Chondrocyte (in vitro differentiated cells): ENCODE data around the gene FNDC8. TPM values are rescaled to one million over a fixed set of nuclear protein-coding genes. Genes with fewer than 3 reads are reported as not detected.
"Not testable (repeated sequence)": the region's sequence is repeated elsewhere in the genome, so short reads cannot be mapped to it uniquely, and the experiment has no call there.

Experiments used
- DNase-seq: peaks from one replicate; pipeline ENCODE4 v3.0.0; 2021; ENCODE audit warnings: mixed read lengths, low spot score
- H3K27ac Mint-ChIP-seq: one replicate; pipeline ENCODE4 v1.8.0; 2021; ENCODE audit warnings: mild to moderate bottlenecking, moderate library complexity, mixed read lengths; ENCODE audit not compliant: unreplicated experiment
- H3K27me3 Mint-ChIP-seq: 2 replicates; pipeline ENCODE4 v1.8.0; 2021; ENCODE audit warnings: low read depth, mixed read lengths
- H3K36me3 Mint-ChIP-seq: 2 replicates; pipeline ENCODE4 v1.8.0; 2021; ENCODE audit warnings: low read depth, mixed read lengths
- H3K4me1 Mint-ChIP-seq: 2 replicates; pipeline ENCODE4 v1.8.0; 2021; ENCODE audit warnings: low read depth, mild to moderate bottlenecking, mixed read lengths
- H3K4me3 Mint-ChIP-seq: one replicate; pipeline ENCODE4 v1.8.0; 2021; ENCODE audit warnings: mild to moderate bottlenecking, moderate library complexity, mixed read lengths; ENCODE audit not compliant: unreplicated experiment
- H3K9me3 Mint-ChIP-seq: 2 replicates; pipeline ENCODE4 v1.8.0; 2021; ENCODE audit warnings: low read depth, mixed read lengths
- CTCF ChIP-seq: fragments of 200-600 bp; sonication (generic); IDR thresholded peaks from 2 replicates; pipeline ENCODE4 v1.5.0; 2021; ENCODE audit warnings: antibody characterized with exemption, mild to moderate bottlenecking, moderate library complexity
- total RNA-seq: library from RNA; stranded (reverse); gene quantifications from 3 replicates; pipeline ENCODE4 v1.2.1, GENCODE V29; 2021

FNDC8 gene
- total RNA-seq, 1 donor from 2014 or later, result not detected

GRCh38 chr17:35144840-35145239 is 23.4 kb downstream of the FNDC8 start:
- peaks cover 9% of the 10 kb centered on the region for H3K27me3 Mint-ChIP-seq
- H3K4me3 Mint-ChIP-seq, result no peak overlapping the region
- DNase-seq, result no peak
- no peak overlapping the region for H3K27ac Mint-ChIP-seq
- TF ChIP-seq CTCF, result no peak
- H3K4me1 Mint-ChIP-seq, result peaks cover 11% of the 10 kb centered on the region
- no peaks in the 10 kb centered on the region for H3K36me3 Mint-ChIP-seq
- H3K9me3 Mint-ChIP-seq, result no peaks in the 10 kb centered on the region

GRCh38 chr17:35146214-35146833 is 24.9 kb downstream of the FNDC8 start:
- Mint-ChIP-seq H3K27ac (no peak overlapping the region), H3K4me1 (peaks cover 4% of the 10 kb centered on the region), H3K27me3 (peaks cover 9% of the 10 kb centered on the region), H3K9me3 (no peaks in the 10 kb centered on the region), H3K36me3 (no peaks in the 10 kb centered on the region), H3K4me3 (no peak overlapping the region)
- no peak for DNase-seq
- no peak for TF ChIP-seq CTCF

GRCh38 chr17:35147375-35147905 is 26.0 kb downstream of the FNDC8 start, which contains the start of gene UNC45B:
Gene UNC45B (plus strand): TSS chr17:35147817. CDS start chr17:35148264, 447 bp downstream.
- TF ChIP-seq CTCF, result no peak
- Mint-ChIP-seq H3K27ac (no peak within 1 kb of the TSS), H3K4me1 (peaks cover under 1% of the 10 kb centered on the region), H3K27me3 (peaks cover 13% of the 10 kb centered on the region), H3K4me3 (no peak within 1 kb of the TSS), H3K36me3 (no peaks in the 10 kb centered on the region), H3K9me3 (no peaks in the 10 kb centered on the region)
- DNase-seq, result no peak

- Mint-ChIP-seq H3K4me1 (no peaks in the 10 kb centered on the region), H3K4me3 (no peak overlapping the region), H3K36me3 (no peaks in the 10 kb centered on the region), H3K27me3 (peaks cover 18% of the 10 kb centered on the region), H3K9me3 (no peaks in the 10 kb centered on the region), H3K27ac (no peak overlapping the region)
- no peak for TF ChIP-seq CTCF
- no peak for DNase-seq
Measured at GRCh38 chr17:35148144-35148543, 26.7 kb downstream of the FNDC8 start.

- Mint-ChIP-seq H3K36me3 (no peaks in the 10 kb centered on the region), H3K27me3 (peaks cover 21% of the 10 kb centered on the region), H3K4me1 (no peaks in the 10 kb centered on the region), H3K9me3 (no peaks in the 10 kb centered on the region), H3K27ac (no peak overlapping the region), H3K4me3 (no peak overlapping the region)
- DNase-seq, result no peak
- no peak for TF ChIP-seq CTCF
Measured at GRCh38 chr17:35149941-35150340, 28.5 kb downstream of the FNDC8 start.

GRCh38 chr17:35151080-35151479 is 29.7 kb downstream of the FNDC8 start:
- not testable (repeated sequence) for H3K9me3 Mint-ChIP-seq, H3K4me1 Mint-ChIP-seq, H3K36me3 Mint-ChIP-seq, H3K27ac Mint-ChIP-seq, H3K4me3 Mint-ChIP-seq
- H3K27me3 Mint-ChIP-seq, result peaks cover 23% of the 10 kb centered on the region
- peak; percentile 68 for DNase-seq
